Vagina (tissue), 2 donors: Measurements from ENCODE around the gene MGMT. TPM values are rescaled to one million over a fixed set of nuclear protein-coding genes. Genes with fewer than 3 reads are reported as not detected.

ENCODE experiments used
- DNase-seq, 2 donors: peaks; one replicate each; pipeline ENCODE4 v3.0.0-alpha.2; 2017; ENCODE audit errors: extremely low spot score in 2 of 2
- H3K27ac ChIP-seq: fragments of 200-600 bp; sonication (generic); one replicate; pipeline ENCODE4 v1.5.1; 2019
- H3K27me3 ChIP-seq: fragments of 200-600 bp; sonication (generic); one replicate; pipeline ENCODE4 v1.5.1; 2019
- H3K36me3 ChIP-seq, 2 donors: fragments of 200-600 bp; sonication (generic); one replicate each; pipeline ENCODE4 v1.5.1; 2017 to 2019
- H3K4me1 ChIP-seq: fragments of 200-600 bp; sonication (generic); one replicate; pipeline ENCODE4 v1.5.1; 2019
- H3K4me3 ChIP-seq, 2 donors: fragments of 200-600 bp; sonication (generic); 1 replicate in 1 of 2; 2 replicates in 1 of 2; pipeline ENCODE4 v1.5.1; 2016 to 2019
- H3K9me3 ChIP-seq: fragments of 200-600 bp; sonication (generic); one replicate; pipeline ENCODE4 v1.5.1; 2019
- CTCF ChIP-seq, 3 experiments: fragments of 450-650 bp in 2 of 3; fragments of 200-600 bp in 1 of 3; sonication (generic) in 1 of 3; IDR thresholded peaks; one replicate each; pipeline ENCODE4 v1.5.1; 2017 to 2019; ENCODE audit warnings: antibody characterized with exemption in 3 of 3, mild to moderate bottlenecking in 2 of 3, moderate library complexity in 2 of 3
- POLR2A ChIP-seq, 2 donors: fragments of 450-650 bp; IDR thresholded peaks; one replicate each; pipeline ENCODE4 v1.6.1; 2017; ENCODE audit warnings: antibody characterized with exemption in 2 of 2, mild to moderate bottlenecking in 2 of 2, moderate library complexity in 2 of 2
- POLR2AphosphoS5 ChIP-seq, 2 donors: sonication (generic); formaldehyde crosslinking; IDR thresholded peaks; one replicate each; pipeline ENCODE4 v1.9.0; 2017; ENCODE audit warnings: antibody characterized with exemption in 2 of 2, mild to moderate bottlenecking in 2 of 2, low read depth in 1 of 2; ENCODE audit not compliant: insufficient read depth in 1 of 2
- intact Hi-C: fragments of 100-400 bp; cut with DNase I; formaldehyde crosslinking; loops from one replicate; pipeline ENCODE4 v1.15.1; 2023
- total RNA-seq: library from RNA; depleted of rRNA; stranded (reverse); fragments of >200 nt; gene quantifications from one replicate; pipeline ENCODE4 v1.2.3, GENCODE V29; 2016

Gene MGMT
- total RNA-seq, 1 donor from 2014 or later = 16.0 TPM

GRCh38 chr10:129814681-129815646 is 347.9 kb downstream of the MGMT start:
- TF ChIP-seq POLR2AphosphoS5 (IDR thresholded peaks at IDR 0.05; ENCODE audit: insufficient read depth in 1 of 2, low read depth in 1 of 2) (no peak), POLR2A (IDR thresholded peaks at IDR 0.05) (no peak)
- no peaks in the 10 kb centered on the region for H3K9me3 ChIP-seq
- H3K27ac ChIP-seq = no peak overlapping the region
- no peaks in the 10 kb centered on the region for H3K27me3 ChIP-seq
- H3K4me1 ChIP-seq = no peaks in the 10 kb centered on the region
- H3K4me3 ChIP-seq = no peak overlapping the region
- DNase-seq = peak in 1 of 2 donors; percentile 16
- no peaks in the 10 kb centered on the region for H3K36me3 ChIP-seq
- intact Hi-C loops = no loop called here

- H3K27me3 ChIP-seq = no peaks in the 10 kb centered on the region
- peak in 1 of 2 donors; percentile 78 for DNase-seq
- intact Hi-C loops = no loop called here
These were observed 349.0 kb downstream of the MGMT start for GRCh38 chr10:129815898-129816655.

GRCh38 chr10:129816656-129817045 is 349.6 kb downstream of the MGMT start:
- H3K36me3 ChIP-seq = no peaks in the 10 kb centered on the region
- H3K4me1 ChIP-seq = no peaks in the 10 kb centered on the region
- H3K4me3 ChIP-seq = no peak overlapping the region
- DNase-seq = no peak
- no peaks in the 10 kb centered on the region for H3K9me3 ChIP-seq
- H3K27ac ChIP-seq = no peak overlapping the region
- TF ChIP-seq POLR2A (IDR thresholded peaks at IDR 0.05) = no peak
- no peak for TF ChIP-seq POLR2AphosphoS5 (IDR thresholded peaks at IDR 0.05; ENCODE audit: insufficient read depth in 1 of 2, low read depth in 1 of 2)
- no peak for TF ChIP-seq CTCF (IDR thresholded peaks at IDR 0.05)
- intact Hi-C loops = no loop called here
- H3K27me3 ChIP-seq = no peaks in the 10 kb centered on the region

More at GRCh38 chr10:129815898-129816655, 349.0 kb downstream of the MGMT start:
- Histone ChIP-seq H3K4me3 (no peak overlapping the region), H3K4me1 (no peaks in the 10 kb centered on the region), H3K9me3 (no peaks in the 10 kb centered on the region), H3K27ac (no peak overlapping the region), H3K36me3 (no peaks in the 10 kb centered on the region)
- TF ChIP-seq POLR2A (IDR thresholded peaks at IDR 0.05) = no peak
- no peak for TF ChIP-seq POLR2AphosphoS5 (IDR thresholded peaks at IDR 0.05; ENCODE audit: insufficient read depth in 1 of 2, low read depth in 1 of 2)
- no peak for TF ChIP-seq CTCF (IDR thresholded peaks at IDR 0.05)
